Cardiac fibroblast (primary cell): ENCODE data around the gene ANXA1.

ENCODE experiments used
- DNase-seq, 2 donors: peaks; one replicate each; pipeline versions ENCODE4 v3.0.0 to v3.0.0-alpha.2; 2010; ENCODE audit warnings: low read depth in 2 of 2
- H3K4me3 ChIP-seq, 2 donors: replicated peaks in 1 of 2; 1 replicate in 1 of 2; 2 replicates in 1 of 2; pipeline ENCODE4 v1.5.1; 2011; ENCODE audit warnings: low read depth in 2 of 2, low read length in 2 of 2, mild to moderate bottlenecking in 2 of 2, moderate library complexity in 1 of 2
- CTCF ChIP-seq: IDR thresholded peaks from one replicate; pipeline ENCODE4 v1.5.1; 2011; ENCODE audit warnings: low read depth, mild to moderate bottlenecking, low read length, inconsistent platforms

ANXA1 gene

GRCh38 chr9:73213300-73213699 is 61.6 kb downstream of the ANXA1 start:
- no peak overlapping the region for H3K4me3 ChIP-seq
- TF ChIP-seq CTCF = no peak
- no peak for DNase-seq

GRCh38 chr9:73215249-73215648 is 63.6 kb downstream of the ANXA1 start:
- TF ChIP-seq CTCF = no peak
- no peak for DNase-seq
- H3K4me3 ChIP-seq = no peak overlapping the region

- no peak for DNase-seq
- H3K4me3 ChIP-seq = no peak overlapping the region
- no peak for TF ChIP-seq CTCF
These were observed 64.4 kb downstream of the ANXA1 start for GRCh38 chr9:73216100-73216499.
